Upper lobe of left lung (tissue), 6 donors: ENCODE data around the gene TRIM59. TPM values are rescaled to one million over a fixed set of nuclear protein-coding genes. Genes with fewer than 3 reads are reported as not detected.

Source experiments
- ATAC-seq, 2 donors: fragments of 200-7000 bp; cut with Tn5 transposase; one replicate each; pipeline ENCODE4 v1.9.1; 2022; ENCODE audit warnings: mild to moderate bottlenecking in 2 of 2, moderate library complexity in 2 of 2; ENCODE audit not compliant: low FRiP score in 2 of 2
- DNase-seq, 2 donors: peaks; one replicate each; pipeline ENCODE4 v3.0.0-alpha.2; 2019 to 2020
- H3K27ac ChIP-seq, 4 donors: fragments of 200-600 bp; sonication (generic); one replicate each; pipeline ENCODE4 v1.5.1; 2016 to 2019
- H3K27me3 ChIP-seq, 4 donors: fragments of 200-600 bp; sonication (generic); one replicate each; pipeline ENCODE4 v1.5.1; 2017 to 2019
- H3K36me3 ChIP-seq, 4 donors: fragments of 200-600 bp; sonication (generic); one replicate each; pipeline ENCODE4 v1.5.1; 2016 to 2019
- H3K4me1 ChIP-seq, 4 donors: fragments of 200-600 bp; sonication (generic); one replicate each; pipeline ENCODE4 v1.5.1; 2018 to 2019
- H3K4me3 ChIP-seq, 4 donors: fragments of 200-600 bp; sonication (generic); one replicate each; pipeline ENCODE4 v1.5.1; 2017 to 2019; ENCODE audit warnings: mild to moderate bottlenecking in 2 of 4, moderate library complexity in 1 of 4
- H3K9me3 ChIP-seq, 4 donors: fragments of 200-600 bp; sonication (generic); one replicate each; pipeline ENCODE4 v1.5.1; 2018 to 2019
- EP300 ChIP-seq, 4 donors: sonication (generic); formaldehyde crosslinking; IDR thresholded peaks; one replicate each; pipeline ENCODE4 v1.5.1; 2017; ENCODE audit warnings: antibody characterized with exemption in 4 of 4, control low read depth in 2 of 4
- POLR2A ChIP-seq, 4 donors: fragments of 450-650 bp; IDR thresholded peaks; one replicate each; pipeline ENCODE4 v1.5.1; 2016 to 2017; ENCODE audit warnings: antibody characterized with exemption in 4 of 4, mild to moderate bottlenecking in 2 of 4
- POLR2AphosphoS5 ChIP-seq, 2 donors: sonication (generic); formaldehyde crosslinking; IDR thresholded peaks; one replicate each; pipeline ENCODE4 v1.5.1; 2017; ENCODE audit warnings: antibody characterized with exemption in 2 of 2
- WGBS, 2 donors: methylation state at CpG; one replicate each; pipeline ENCODE4 v1.1.5; 2017 to 2018; 5-methylcytosine and 5-hydroxymethylcytosine counted together
- small RNA-seq, 4 donors: library from RNA; depleted of rRNA; stranded (forward); fragments of <200 nt; gene quantifications; one replicate each; pipeline ENCODE3, GENCODE V24; 2016
- total RNA-seq, 6 donors: library from RNA; depleted of rRNA in 4 of 6; stranded (reverse); fragments of >200 nt in 4 of 6; gene quantifications; one replicate each; pipeline versions ENCODE4 v1.1.0 to v1.2.1, GENCODE V29; 2016 to 2021
- TF ChIP-seq, protein P1 (sequence below), 6 experiments: fragments of 450-650 bp in 4 of 6; fragments of 200-600 bp in 2 of 6; sonication (generic) in 2 of 6; IDR thresholded peaks; one replicate each; pipeline ENCODE4 v1.5.1; 2016 to 2019; ENCODE audit warnings: antibody characterized with exemption in 6 of 6
- donor health status: DM: no; HTN: no; CAD: no; lungs with moderate emphysema.
- donor health status: DM: no; HTN: yes; CAD: no; lungs with severe emphysema.

Gene TRIM59
- total RNA-seq, 6 donors from 2014 or later, result 1.6 to 7.1 (median 3.5) TPM

DNA sequence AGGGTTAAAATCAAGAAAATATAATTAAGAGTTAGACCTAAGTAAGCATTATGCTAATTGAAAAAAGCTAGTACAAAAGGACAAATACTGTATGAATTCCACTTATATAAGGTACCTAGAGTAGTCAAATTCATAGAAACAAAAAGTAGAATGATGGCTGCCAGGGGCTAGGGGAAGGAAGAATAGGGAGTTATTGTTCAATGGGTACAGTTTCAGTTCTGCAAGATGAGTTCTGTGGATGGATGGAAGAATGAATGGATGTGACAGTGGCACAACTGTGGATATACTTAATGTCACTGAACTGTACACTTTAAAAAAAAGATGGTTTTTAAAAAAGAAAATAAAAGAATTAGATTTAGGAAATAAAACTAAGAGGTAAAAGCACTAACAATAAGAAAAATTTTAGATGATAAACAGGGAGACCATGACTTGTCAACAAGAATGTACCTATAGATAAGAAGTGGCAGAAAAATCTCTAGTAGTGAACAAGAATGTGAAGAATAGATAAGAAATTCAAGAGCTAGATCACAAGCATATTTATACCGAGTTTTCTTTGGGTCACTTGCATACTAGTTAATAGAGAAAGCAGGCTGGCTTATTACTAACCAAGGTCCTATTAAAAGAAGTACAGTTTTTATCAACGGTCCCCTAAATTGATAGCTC, 56.1 kb downstream of the TRIM59 start:
- ATAC-seq (no peak), DNase-seq (no peak)
- no peak overlapping the region for H3K27ac ChIP-seq
- peaks cover 1 to 9% (median 5%) of the 10 kb centered on the region in 4 donors for H3K4me1 ChIP-seq
- no peaks in the 10 kb centered on the region for H3K27me3 ChIP-seq
- WGBS, 2 donors, result 62 to 73% methylated on average over 2 of the region's 2 CpGs
- no peak overlapping the region for H3K4me3 ChIP-seq
- H3K36me3 ChIP-seq, result no peaks in the 10 kb centered on the region
- TF ChIP-seq POLR2A (IDR thresholded peaks at IDR 0.05) (no peak), EP300 (IDR thresholded peaks at IDR 0.05) (no peak), POLR2AphosphoS5 (IDR thresholded peaks at IDR 0.05) (no peak)
- TF ChIP-seq, protein P1, sequence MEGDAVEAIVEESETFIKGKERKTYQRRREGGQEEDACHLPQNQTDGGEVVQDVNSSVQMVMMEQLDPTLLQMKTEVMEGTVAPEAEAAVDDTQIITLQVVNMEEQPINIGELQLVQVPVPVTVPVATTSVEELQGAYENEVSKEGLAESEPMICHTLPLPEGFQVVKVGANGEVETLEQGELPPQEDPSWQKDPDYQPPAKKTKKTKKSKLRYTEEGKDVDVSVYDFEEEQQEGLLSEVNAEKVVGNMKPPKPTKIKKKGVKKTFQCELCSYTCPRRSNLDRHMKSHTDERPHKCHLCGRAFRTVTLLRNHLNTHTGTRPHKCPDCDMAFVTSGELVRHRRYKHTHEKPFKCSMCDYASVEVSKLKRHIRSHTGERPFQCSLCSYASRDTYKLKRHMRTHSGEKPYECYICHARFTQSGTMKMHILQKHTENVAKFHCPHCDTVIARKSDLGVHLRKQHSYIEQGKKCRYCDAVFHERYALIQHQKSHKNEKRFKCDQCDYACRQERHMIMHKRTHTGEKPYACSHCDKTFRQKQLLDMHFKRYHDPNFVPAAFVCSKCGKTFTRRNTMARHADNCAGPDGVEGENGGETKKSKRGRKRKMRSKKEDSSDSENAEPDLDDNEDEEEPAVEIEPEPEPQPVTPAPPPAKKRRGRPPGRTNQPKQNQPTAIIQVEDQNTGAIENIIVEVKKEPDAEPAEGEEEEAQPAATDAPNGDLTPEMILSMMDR (IDR thresholded peaks at IDR 0.05), result no peak
- no peaks in the 10 kb centered on the region for H3K9me3 ChIP-seq

DNA sequence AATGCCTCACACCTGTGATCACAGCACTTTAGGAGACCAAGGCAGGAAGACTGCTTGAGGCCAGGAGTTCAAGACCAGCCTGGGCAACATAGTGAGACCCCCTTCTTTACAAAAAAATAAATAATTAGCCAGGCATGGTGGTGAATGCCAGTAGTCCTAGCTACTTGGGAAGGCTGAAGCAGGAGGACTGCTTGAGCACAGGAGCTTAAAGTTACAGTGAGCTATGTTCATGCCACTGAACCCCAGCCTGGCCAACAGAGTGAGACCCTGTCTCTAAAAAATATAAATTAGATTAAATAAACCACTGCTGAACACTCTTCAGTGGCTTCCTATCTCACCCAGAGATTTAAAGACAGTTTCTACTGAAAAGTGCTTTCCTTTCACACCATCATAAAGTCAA, 56.8 kb downstream of the TRIM59 start:
- H3K27me3 ChIP-seq, result no peaks in the 10 kb centered on the region
- no peaks in the 10 kb centered on the region for H3K9me3 ChIP-seq
- no peak overlapping the region for H3K27ac ChIP-seq
- H3K4me3 ChIP-seq, result no peak overlapping the region
- peaks cover 0 to 2% (median 0%) of the 10 kb centered on the region in 4 donors for H3K4me1 ChIP-seq
- H3K36me3 ChIP-seq, result no peaks in the 10 kb centered on the region
- DNase-seq (no peak), ATAC-seq (no peak)
- TF ChIP-seq POLR2AphosphoS5 (IDR thresholded peaks at IDR 0.05) (no peak), EP300 (IDR thresholded peaks at IDR 0.05) (no peak), POLR2A (IDR thresholded peaks at IDR 0.05) (no peak)
- TF ChIP-seq, protein P1 (IDR thresholded peaks at IDR 0.05), result no peak

DNA sequence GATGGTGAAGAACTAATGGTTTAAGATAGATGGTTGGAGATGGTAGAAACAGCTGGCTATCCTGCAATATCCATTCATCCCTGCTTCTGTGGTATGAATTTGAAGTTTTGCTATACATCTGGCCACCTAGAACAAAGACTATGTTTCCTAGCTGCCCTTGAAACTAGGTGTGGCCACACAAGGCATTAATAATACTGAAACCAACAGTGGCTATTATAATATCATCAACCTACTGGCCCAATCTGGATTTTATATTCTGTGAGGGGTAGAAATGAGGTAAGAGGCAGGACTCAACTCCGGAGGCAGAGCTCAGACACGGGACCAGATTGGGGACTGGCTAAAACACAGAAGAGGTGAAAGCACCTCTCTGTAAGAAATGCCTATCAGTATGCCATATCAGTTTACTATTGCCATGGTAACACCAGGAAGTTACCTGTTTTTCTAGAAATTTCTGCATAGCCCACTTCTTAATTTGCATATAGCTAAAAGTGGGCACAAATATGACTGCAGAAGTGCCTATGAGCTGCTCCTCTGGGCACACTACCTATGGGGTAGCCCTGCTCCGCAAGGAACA, 58.9 kb downstream of the TRIM59 start:
- DNase-seq (no peak), ATAC-seq (peak in 1 of 2 donors; percentile 72)
- Histone ChIP-seq H3K27me3 (no peaks in the 10 kb centered on the region), H3K4me1 (no peaks in the 10 kb centered on the region), H3K27ac (no peak overlapping the region), H3K4me3 (no peak overlapping the region), H3K9me3 (no peaks in the 10 kb centered on the region), H3K36me3 (no peaks in the 10 kb centered on the region)
- WGBS, 2 donors, result 89 to 95% methylated on average over 3 of the region's 3 CpGs
- TF ChIP-seq POLR2A (IDR thresholded peaks at IDR 0.05) (no peak), POLR2AphosphoS5 (IDR thresholded peaks at IDR 0.05) (no peak), EP300 (IDR thresholded peaks at IDR 0.05) (no peak)
- TF ChIP-seq, protein P1 (IDR thresholded peaks at IDR 0.05), result no peak

Small RNA genes within 50 kb of the gene (small RNA-seq; reads per million reads assigned to genes)
- gene MIR15B (15.2 to 78.7 (median 20.4) reads per million in 4 donors), gene MIR16-2 (2.0 to 4.2 (median 2.3) reads per million in 4 donors), gene RNU7-136P (0 reads per million in 4 donors)

Other genes starting within 250 kb of the TRIM59 start
- gene C3orf80, start 224.4 kb downstream of the TRIM59 start, total RNA-seq, result 1 to 10 TPM in 3 of 6 donors, under 1 TPM in 2, not detected in 1; 0.30 to 4.2 (median 1.1) TPM
- gene IFT80, start 50.6 kb downstream of the TRIM59 start, total RNA-seq, result 10 to 100 TPM; 12.1 to 68.1 (median 28.4) TPM
- 100 to 1,000 TPM in 1 of 6 donors, 10 to 100 TPM in 5; 35.6 to 107 (median 65.5) TPM for gene SMC4, start 50.1 kb downstream of the TRIM59 start, total RNA-seq
- gene KPNA4, start 115.8 kb upstream of the TRIM59 start, total RNA-seq, result 10 to 100 TPM; 12.6 to 51.7 (median 33.0) TPM
- gene ARL14, start 227.4 kb upstream of the TRIM59 start, total RNA-seq, result not detected